Measurements from ENCODE around the gene PLEKHH2.

Gene PLEKHH2

DNA sequence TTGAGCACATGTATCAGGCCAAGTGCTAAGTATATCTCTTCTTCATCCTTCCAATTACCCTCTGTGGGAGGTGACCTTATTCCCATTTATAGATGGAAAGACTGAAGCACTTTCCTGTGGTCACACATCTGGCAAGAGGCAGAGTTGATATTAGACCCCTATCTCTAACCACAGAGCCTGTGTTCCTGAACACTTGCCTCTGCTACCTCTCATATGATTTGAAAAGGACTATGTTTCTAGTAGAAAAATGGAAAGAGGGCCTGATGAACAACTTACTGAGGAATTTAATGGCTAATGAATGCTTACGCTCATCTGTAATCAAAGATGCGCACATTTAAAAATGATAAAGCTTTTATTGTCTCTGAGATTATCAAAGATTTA lies 90.6 kb downstream of the PLEKHH2 start:
- H3K4me3 ChIP-seq (ENCODE audit: low read depth in 1 of 2, low read length in 1 of 2): no peak overlapping the region
- no peak overlapping the region for H3K27ac ChIP-seq
- no peaks in the 10 kb centered on the region for H3K9me3 ChIP-seq
- H3K4me1 ChIP-seq (ENCODE audit: control insufficient read depth in 1 of 2, insufficient read depth in 1 of 2, low read depth in 1 of 2, low read length in 1 of 2): no peaks in the 10 kb centered on the region
- H3K27me3 ChIP-seq: peaks cover 34% of the 10 kb centered on the region
- TF ChIP-seq, protein P1, sequence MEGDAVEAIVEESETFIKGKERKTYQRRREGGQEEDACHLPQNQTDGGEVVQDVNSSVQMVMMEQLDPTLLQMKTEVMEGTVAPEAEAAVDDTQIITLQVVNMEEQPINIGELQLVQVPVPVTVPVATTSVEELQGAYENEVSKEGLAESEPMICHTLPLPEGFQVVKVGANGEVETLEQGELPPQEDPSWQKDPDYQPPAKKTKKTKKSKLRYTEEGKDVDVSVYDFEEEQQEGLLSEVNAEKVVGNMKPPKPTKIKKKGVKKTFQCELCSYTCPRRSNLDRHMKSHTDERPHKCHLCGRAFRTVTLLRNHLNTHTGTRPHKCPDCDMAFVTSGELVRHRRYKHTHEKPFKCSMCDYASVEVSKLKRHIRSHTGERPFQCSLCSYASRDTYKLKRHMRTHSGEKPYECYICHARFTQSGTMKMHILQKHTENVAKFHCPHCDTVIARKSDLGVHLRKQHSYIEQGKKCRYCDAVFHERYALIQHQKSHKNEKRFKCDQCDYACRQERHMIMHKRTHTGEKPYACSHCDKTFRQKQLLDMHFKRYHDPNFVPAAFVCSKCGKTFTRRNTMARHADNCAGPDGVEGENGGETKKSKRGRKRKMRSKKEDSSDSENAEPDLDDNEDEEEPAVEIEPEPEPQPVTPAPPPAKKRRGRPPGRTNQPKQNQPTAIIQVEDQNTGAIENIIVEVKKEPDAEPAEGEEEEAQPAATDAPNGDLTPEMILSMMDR (IDR thresholded peaks at IDR 0.05): no peak
- H3K36me3 ChIP-seq: no peaks in the 10 kb centered on the region

DNA sequence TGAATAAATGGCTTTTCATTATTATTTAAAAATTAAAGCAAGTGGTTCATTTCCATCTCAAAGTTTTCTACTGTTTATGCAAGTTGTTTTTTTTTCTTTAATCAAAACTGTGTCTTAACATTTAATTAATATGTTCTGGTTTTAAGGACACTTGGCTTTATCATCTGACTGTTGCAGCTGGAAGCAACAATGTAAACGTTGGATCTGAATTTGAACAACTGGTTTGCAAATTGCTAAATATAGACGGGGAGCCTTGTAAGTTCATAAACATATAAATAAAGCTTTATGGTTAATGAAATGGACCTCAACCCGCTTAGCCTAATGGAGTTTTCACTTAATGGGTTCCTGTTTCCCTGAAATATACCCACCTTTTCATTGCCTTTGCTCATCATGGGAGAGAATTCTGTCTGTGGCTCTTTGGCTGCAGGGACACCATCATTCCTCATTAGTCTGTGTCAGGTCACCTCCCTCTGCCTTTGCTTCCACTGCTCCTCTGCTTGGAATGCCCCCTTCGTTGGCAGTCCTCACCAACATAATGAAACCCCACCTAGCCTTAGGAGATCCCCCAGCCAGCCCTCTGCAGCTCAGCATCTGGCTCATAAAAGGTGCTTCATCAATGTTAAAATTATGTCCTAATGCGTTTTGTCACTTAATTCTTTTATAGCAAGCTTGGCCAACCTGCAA lies 92.6 kb downstream of the PLEKHH2 start:
- TF ChIP-seq, protein P1 (IDR thresholded peaks at IDR 0.05): no peak

DNA sequence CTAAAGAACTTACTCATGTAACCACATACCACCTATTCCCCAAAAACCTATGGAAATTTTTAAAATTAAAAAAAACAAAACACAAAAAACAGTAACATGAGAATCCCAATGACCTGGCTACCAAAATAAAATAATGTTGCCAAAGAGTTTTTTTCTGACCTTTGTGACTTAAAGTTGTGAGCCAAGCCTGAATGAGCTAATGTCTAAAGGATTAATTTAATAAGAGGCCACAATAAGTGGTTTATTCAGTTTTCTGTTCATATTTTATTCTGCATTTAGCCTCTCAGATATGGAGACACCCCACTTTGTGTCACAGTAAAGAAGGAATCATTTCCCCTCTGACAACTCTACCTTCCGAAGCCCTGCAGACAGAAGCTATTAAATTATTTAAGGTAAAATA lies 94.2 kb downstream of the PLEKHH2 start:
- H3K4me1 ChIP-seq (ENCODE audit: control insufficient read depth in 1 of 2, insufficient read depth in 1 of 2, low read depth in 1 of 2, low read length in 1 of 2): no peaks in the 10 kb centered on the region
- TF ChIP-seq, protein P1 (IDR thresholded peaks at IDR 0.05): no peak
- H3K27me3 ChIP-seq: peaks cover 18% of the 10 kb centered on the region

More for the DNA sequence above, 92.6 kb downstream of the PLEKHH2 start:
- H3K27ac ChIP-seq: no peak overlapping the region
- no peaks in the 10 kb centered on the region for H3K9me3 ChIP-seq
- H3K27me3 ChIP-seq: peaks cover 19% of the 10 kb centered on the region
- no peaks in the 10 kb centered on the region for H3K4me1 ChIP-seq (ENCODE audit: control insufficient read depth in 1 of 2, insufficient read depth in 1 of 2, low read depth in 1 of 2, low read length in 1 of 2)
- no peak overlapping the region for H3K4me3 ChIP-seq (ENCODE audit: low read depth in 1 of 2, low read length in 1 of 2)
- no peaks in the 10 kb centered on the region for H3K36me3 ChIP-seq

DNA sequence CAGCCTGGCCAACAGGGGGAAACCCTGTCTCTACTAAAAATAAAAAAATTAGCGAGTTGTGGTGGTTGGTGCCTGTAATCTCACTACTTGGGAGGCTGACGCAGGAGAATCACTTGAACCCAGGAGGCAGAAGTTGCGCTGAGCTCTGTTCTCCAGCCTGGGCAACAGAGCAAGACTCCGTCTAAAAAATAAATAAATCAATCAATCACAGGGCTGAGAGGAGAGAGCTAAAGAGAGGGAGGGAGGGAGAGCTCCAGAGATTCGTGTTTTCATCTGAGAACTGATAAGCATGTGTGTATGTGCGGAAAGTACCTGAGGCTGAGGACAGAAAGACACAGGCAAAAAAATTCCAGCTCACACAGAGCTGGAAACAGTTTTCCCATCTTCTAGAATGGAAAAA lies 99.6 kb downstream of the PLEKHH2 start:
- Histone ChIP-seq H3K36me3 (no peaks in the 10 kb centered on the region), H3K4me3 (ENCODE audit: low read depth in 1 of 2, low read length in 1 of 2) (no peak overlapping the region), H3K9me3 (no peaks in the 10 kb centered on the region), H3K27me3 (peaks cover 62% of the 10 kb centered on the region), H3K27ac (no peak overlapping the region), H3K4me1 (ENCODE audit: control insufficient read depth in 1 of 2, insufficient read depth in 1 of 2, low read depth in 1 of 2, low read length in 1 of 2) (no peaks in the 10 kb centered on the region)
- TF ChIP-seq, protein P1 (IDR thresholded peaks at IDR 0.05): no peak

More for the DNA sequence above, 94.2 kb downstream of the PLEKHH2 start:
- Histone ChIP-seq H3K27ac (no peak overlapping the region), H3K36me3 (no peaks in the 10 kb centered on the region), H3K4me3 (ENCODE audit: low read depth in 1 of 2, low read length in 1 of 2) (no peak overlapping the region), H3K9me3 (no peaks in the 10 kb centered on the region)

DNA sequence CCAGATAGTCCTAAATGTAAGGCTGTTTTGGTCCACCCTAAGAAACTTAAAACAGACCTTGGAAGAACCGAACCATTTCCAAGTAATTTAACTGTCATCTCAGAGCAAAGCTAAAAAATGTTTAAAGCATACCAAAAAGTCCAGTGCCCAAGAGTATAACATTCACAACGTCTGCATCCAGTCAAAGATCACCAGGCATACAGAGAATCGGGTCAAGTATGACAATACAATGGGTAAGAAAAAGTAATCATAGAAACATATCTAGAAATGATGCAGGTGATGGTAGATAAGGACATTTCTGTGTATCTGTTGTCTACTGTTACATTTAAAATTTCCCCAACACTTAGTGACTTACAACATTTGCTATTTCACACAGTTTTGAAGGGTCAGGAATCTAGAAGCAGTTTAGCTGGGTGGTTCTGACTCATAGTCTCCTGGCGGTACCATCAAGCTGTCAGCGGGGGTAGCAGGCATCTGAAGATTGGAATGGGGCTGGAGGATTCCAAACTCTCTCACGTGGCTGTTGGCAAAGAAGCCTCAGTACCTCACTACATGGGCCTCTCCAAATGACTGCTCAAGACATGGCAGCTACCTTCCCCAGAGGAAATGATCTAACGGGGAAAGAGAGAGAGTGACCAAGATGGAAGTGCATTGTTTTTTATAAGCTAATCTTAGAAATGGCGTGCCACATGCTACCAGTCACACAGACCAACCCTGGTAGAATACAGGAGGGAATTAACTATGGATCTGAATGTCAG lies 100.2 kb downstream of the PLEKHH2 start:
- Histone ChIP-seq H3K9me3 (no peaks in the 10 kb centered on the region), H3K4me3 (ENCODE audit: low read depth in 1 of 2, low read length in 1 of 2) (no peak overlapping the region), H3K36me3 (no peaks in the 10 kb centered on the region), H3K27me3 (peaks cover 59% of the 10 kb centered on the region), H3K27ac (no peak overlapping the region), H3K4me1 (ENCODE audit: control insufficient read depth in 1 of 2, insufficient read depth in 1 of 2, low read depth in 1 of 2, low read length in 1 of 2) (no peaks in the 10 kb centered on the region)
- TF ChIP-seq, protein P1 (IDR thresholded peaks at IDR 0.05): no peak
